ENCODE results near the gene TBC1D4. TPM values are rescaled to one million over a fixed set of nuclear protein-coding genes. Genes with fewer than 3 reads are reported as not detected.
A peak's percentile ranks its signal among the peaks of the same experiment; 100 is the strongest.

TBC1D4 gene
- total RNA-seq, 1 donor from 2014 or later, result 5.3 TPM

GRCh38 chr13:75415171-75415570 is 66.8 kb downstream of the TBC1D4 start:
- H3K27ac Mint-ChIP-seq (ENCODE audit: unreplicated experiment), result peak overlapping the region; percentile 74
- no peaks in the 10 kb centered on the region for H3K36me3 Mint-ChIP-seq (ENCODE audit: unreplicated experiment)
- TF ChIP-seq CTCF (IDR thresholded peaks at IDR 0.05), result no peak
- no peaks in the 10 kb centered on the region for H3K27me3 Mint-ChIP-seq (ENCODE audit: unreplicated experiment)
- peaks cover 38% of the 10 kb centered on the region for H3K4me1 Mint-ChIP-seq (ENCODE audit: unreplicated experiment)
- no peak for DNase-seq (ENCODE audit: extremely low spot score, unreplicated experiment)
- no peaks in the 10 kb centered on the region for H3K9me3 Mint-ChIP-seq (ENCODE audit: unreplicated experiment)
- no peak overlapping the region for H3K4me3 Mint-ChIP-seq (ENCODE audit: unreplicated experiment)

- no peaks in the 10 kb centered on the region for H3K9me3 Mint-ChIP-seq (ENCODE audit: unreplicated experiment)
- H3K27me3 Mint-ChIP-seq (ENCODE audit: unreplicated experiment), result no peaks in the 10 kb centered on the region
- no peak for DNase-seq (ENCODE audit: extremely low spot score, unreplicated experiment)
- H3K4me1 Mint-ChIP-seq (ENCODE audit: unreplicated experiment), result peaks cover 38% of the 10 kb centered on the region
- H3K4me3 Mint-ChIP-seq (ENCODE audit: unreplicated experiment), result no peak overlapping the region
- TF ChIP-seq CTCF (IDR thresholded peaks at IDR 0.05), result no peak
- H3K27ac Mint-ChIP-seq (ENCODE audit: unreplicated experiment), result no peak overlapping the region
- no peaks in the 10 kb centered on the region for H3K36me3 Mint-ChIP-seq (ENCODE audit: unreplicated experiment)
Measured at GRCh38 chr13:75414036-75414827, 67.7 kb downstream of the TBC1D4 start.

DNA sequence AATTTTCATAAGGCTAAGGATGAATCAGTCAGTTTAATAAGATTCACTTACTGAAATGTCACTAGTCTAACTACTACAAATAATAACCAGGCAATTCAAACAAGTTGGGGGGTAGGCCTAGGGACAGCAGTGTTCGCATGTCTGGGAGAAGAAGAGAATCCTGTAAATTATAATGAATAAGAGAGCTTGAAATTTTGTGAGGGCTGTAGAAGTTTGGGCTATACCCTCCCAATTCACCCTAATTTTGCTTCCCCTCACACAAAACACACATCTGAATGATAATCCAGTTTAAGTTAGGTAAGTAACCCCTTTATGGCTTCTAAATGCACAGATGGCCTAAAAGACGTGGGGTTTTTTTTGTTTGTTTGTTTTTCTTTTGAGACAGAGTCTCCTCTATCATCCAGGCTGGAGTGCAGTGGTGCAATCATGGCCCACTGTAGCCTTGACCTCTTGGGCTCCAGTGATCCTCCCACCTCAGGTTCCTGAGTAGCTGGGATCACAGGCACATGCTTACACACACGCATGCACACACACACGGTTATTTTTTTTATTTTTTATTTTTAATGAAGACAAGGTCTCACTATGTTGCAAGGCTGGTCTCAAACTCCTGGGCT is 69.9 kb downstream of the TBC1D4 start:
- Mint-ChIP-seq H3K27me3 (ENCODE audit: unreplicated experiment) (no peaks in the 10 kb centered on the region), H3K4me1 (ENCODE audit: unreplicated experiment) (peaks cover 29% of the 10 kb centered on the region), H3K27ac (ENCODE audit: unreplicated experiment) (no peak overlapping the region), H3K9me3 (ENCODE audit: unreplicated experiment) (no peaks in the 10 kb centered on the region), H3K4me3 (ENCODE audit: unreplicated experiment) (no peak overlapping the region), H3K36me3 (ENCODE audit: unreplicated experiment) (no peaks in the 10 kb centered on the region)
- no peak for TF ChIP-seq CTCF (IDR thresholded peaks at IDR 0.05)
- no peak for DNase-seq (ENCODE audit: extremely low spot score, unreplicated experiment)

- DNase-seq (ENCODE audit: extremely low spot score, unreplicated experiment), result no peak
- Mint-ChIP-seq H3K36me3 (ENCODE audit: unreplicated experiment) (no peaks in the 10 kb centered on the region), H3K9me3 (ENCODE audit: unreplicated experiment) (no peaks in the 10 kb centered on the region), H3K27me3 (ENCODE audit: unreplicated experiment) (no peaks in the 10 kb centered on the region), H3K4me3 (ENCODE audit: unreplicated experiment) (no peak overlapping the region), H3K27ac (ENCODE audit: unreplicated experiment) (no peak overlapping the region), H3K4me1 (ENCODE audit: unreplicated experiment) (peaks cover 20% of the 10 kb centered on the region)
- no peak for TF ChIP-seq CTCF (IDR thresholded peaks at IDR 0.05)
Measured at GRCh38 chr13:75410207-75410606, 71.8 kb downstream of the TBC1D4 start.

DNA sequence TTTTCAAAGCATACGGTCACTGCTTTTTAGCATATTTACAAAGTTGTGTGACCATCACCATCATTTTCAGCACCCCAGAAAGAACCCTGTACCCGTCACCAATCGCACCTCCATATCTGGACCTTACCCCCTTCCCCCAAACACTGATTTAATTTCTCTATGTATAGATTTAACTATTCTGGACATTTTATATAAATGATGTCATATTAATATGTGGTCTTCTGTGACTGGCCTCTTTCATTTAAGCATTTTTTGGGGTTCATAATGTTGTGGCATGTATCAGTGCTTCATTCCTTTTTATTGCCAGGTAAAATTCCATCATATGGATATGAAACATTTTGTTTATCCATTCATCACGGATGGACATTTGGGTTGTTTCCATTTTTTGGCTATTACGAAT is 74.0 kb downstream of the TBC1D4 start:
- TF ChIP-seq CTCF (IDR thresholded peaks at IDR 0.05), result no peak
- no peak for DNase-seq (ENCODE audit: extremely low spot score, unreplicated experiment)
- Mint-ChIP-seq H3K9me3 (ENCODE audit: unreplicated experiment) (no peaks in the 10 kb centered on the region), H3K4me3 (ENCODE audit: unreplicated experiment) (no peak overlapping the region), H3K4me1 (ENCODE audit: unreplicated experiment) (peaks cover 12% of the 10 kb centered on the region), H3K36me3 (ENCODE audit: unreplicated experiment) (no peaks in the 10 kb centered on the region), H3K27ac (ENCODE audit: unreplicated experiment) (no peak overlapping the region), H3K27me3 (ENCODE audit: unreplicated experiment) (no peaks in the 10 kb centered on the region)

All from osteocyte (in vitro differentiated cells).